AG09309 (cell line): ENCODE measurements around the gene NOP14.
"Not testable (repeated sequence)": the region's sequence is repeated elsewhere in the genome, so short reads cannot be mapped to it uniquely, and the experiment has no call there.

Experiments used
- DNase-seq: peaks from one replicate; pipeline ENCODE4 v3.0.0-alpha.2; 2010; ENCODE audit warnings: low read depth
- H3K4me3 ChIP-seq: 2 replicates; pipeline ENCODE4 v1.5.1; 2011; ENCODE audit warnings: mild to moderate bottlenecking, low read depth, low read length, moderate library complexity; ENCODE audit not compliant: control insufficient read depth
- TF ChIP-seq, protein P1 (sequence below): IDR thresholded peaks from 2 replicates; pipeline ENCODE4 v1.5.1; 2011; ENCODE audit warnings: mild to moderate bottlenecking, low read depth, low read length, inconsistent platforms; ENCODE audit not compliant: insufficient read depth, control insufficient read depth; ENCODE audit errors: missing control alignments

The NOP14 gene

DNA sequence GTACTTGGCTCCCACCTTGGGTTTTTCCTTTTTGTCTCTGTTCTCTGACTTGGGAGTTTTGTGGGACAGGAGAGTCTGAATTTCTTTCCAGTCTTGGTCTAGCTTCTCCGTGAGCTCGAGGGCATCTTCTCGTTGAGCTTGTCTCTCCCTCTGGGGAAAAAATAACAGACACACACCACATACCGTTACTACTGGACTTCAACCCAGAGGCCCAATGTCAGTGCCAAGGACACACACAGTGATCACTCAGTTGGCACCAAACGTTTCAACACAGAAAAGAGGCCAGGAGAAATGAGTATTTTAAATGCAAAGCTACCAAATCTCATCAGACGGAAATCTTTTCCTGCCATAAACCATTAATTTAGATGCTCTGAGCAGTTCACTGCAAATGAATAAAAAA lies 9.7 kb downstream of the NOP14 start:
- DNase-seq, result no peak
- H3K4me3 ChIP-seq, result no peak overlapping the region
- TF ChIP-seq, protein P1, sequence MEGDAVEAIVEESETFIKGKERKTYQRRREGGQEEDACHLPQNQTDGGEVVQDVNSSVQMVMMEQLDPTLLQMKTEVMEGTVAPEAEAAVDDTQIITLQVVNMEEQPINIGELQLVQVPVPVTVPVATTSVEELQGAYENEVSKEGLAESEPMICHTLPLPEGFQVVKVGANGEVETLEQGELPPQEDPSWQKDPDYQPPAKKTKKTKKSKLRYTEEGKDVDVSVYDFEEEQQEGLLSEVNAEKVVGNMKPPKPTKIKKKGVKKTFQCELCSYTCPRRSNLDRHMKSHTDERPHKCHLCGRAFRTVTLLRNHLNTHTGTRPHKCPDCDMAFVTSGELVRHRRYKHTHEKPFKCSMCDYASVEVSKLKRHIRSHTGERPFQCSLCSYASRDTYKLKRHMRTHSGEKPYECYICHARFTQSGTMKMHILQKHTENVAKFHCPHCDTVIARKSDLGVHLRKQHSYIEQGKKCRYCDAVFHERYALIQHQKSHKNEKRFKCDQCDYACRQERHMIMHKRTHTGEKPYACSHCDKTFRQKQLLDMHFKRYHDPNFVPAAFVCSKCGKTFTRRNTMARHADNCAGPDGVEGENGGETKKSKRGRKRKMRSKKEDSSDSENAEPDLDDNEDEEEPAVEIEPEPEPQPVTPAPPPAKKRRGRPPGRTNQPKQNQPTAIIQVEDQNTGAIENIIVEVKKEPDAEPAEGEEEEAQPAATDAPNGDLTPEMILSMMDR, result no peak

DNA sequence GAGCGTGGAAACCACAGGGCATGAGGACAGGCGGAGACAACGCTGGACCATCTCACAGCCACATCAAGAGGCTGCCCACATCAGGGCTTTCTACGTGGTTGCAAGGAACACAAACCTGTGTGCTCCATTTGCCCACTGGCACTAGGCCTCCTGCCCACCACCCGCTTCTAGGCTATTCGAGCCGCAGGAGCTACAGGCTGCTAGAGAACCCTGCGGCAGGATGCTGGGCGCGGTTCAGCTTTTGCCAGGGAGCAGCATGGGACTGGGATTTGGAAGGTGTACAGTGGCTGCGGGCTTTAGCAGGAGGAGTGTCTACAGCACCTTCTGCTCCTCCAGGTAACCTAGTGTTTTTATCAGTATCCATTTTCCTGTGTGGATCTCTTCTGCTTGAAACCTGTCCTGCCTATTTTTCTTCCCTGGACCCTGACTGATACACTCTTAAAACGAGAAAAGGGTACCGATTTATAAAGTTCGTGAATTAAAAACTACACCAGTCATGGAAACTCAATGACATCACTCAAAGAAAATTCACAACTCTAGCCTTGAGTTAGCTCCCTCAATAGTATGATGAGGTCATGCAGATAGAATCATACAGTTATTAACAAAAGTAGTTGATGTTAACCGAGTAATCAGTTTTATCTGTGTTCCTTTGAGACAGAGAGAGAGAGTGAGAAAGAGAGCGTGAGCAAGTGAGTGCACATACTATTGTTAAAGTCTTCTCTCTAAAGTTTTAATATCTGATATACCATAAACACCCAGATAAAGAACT lies 12.8 kb downstream of the NOP14 start:
- no peak overlapping the region for H3K4me3 ChIP-seq
- TF ChIP-seq, protein P1, result no peak
- no peak for DNase-seq

DNA sequence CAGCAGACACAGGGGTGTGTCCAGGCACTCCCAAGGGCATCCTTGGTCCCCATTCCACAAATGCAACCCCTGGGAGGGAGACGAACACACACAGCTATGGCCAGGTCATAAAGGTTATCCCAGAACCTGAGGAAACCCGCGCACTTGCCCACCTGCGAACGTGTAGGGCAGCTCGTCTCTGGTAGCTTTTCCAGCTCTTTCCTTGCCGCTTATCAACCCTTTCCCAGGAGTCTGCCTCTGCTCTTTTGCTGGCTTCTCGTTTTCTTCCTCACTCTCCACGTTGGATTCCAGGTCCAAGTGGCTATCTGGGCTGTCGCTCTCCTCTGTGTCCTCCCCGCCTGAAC lies 13.5 kb downstream of the NOP14 start:
- no peak overlapping the region for H3K4me3 ChIP-seq
- TF ChIP-seq, protein P1, result no peak

DNA sequence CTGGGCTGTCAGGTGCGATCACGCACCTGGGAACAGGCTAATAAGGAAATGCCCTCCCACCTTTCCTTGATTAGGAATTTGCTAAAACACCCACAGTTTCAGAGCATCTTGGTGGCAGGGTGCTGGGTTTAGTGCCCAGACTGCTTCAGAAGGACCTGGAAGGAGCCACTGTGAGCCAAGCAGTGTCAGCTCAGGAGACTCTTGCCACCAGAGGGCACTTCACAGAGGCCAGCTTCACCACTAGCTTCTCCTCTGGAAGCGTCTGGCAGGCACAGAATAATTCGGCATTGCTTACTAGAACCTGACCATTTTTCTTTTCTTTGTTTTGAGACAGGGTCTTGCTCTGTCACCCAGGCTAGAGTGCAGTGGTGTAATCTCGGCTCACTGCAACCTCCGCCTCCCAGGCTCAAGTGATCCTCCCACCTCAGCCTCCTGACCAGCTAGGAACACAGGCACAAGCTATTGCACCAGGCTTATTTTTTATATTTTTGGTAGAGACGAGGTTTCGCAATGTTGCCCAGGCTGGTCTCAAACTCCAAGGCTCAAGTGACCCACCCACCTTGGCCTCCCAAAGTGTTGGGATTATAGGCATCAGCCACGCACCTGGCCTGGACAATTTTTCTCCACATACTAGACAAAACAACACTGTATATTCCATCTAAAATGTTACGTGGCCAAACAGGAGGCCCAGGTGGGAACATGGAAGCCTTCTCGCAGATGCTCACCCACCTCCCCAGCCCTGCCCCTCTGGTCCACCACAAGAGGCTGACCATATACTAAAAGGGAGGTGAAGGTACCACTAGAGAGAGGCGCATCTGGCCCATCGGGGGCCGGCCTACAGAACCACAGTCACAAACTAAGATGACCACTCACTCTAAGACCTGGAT lies 14.1 kb downstream of the NOP14 start:
- DNase-seq, result no peak
- H3K4me3 ChIP-seq, result no peak overlapping the region
- TF ChIP-seq, protein P1, result peak; percentile 57

More for the DNA sequence above, 13.5 kb downstream of the NOP14 start:
- DNase-seq, result no peak

DNA sequence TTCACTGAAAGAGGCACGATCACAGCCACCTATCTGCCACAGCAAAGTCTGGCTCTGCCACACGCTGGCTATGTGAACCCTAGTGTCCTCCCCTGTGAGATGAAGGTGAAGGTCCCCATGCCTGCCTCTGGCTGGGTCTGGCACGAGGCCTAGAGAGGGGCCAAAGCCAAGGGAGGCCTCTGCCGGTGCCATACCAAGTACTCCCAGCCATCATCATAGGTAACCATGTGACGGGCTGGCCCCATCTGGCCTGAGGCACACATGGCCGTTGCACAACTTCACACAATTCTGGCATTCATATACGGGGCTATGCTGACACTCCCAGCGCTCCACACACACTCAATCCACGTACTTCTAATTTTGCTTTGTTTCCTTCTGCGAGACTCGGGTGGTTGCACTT lies 15.3 kb downstream of the NOP14 start:
- DNase-seq, result no peak
- no peak overlapping the region for H3K4me3 ChIP-seq
- TF ChIP-seq, protein P1, result no peak

DNA sequence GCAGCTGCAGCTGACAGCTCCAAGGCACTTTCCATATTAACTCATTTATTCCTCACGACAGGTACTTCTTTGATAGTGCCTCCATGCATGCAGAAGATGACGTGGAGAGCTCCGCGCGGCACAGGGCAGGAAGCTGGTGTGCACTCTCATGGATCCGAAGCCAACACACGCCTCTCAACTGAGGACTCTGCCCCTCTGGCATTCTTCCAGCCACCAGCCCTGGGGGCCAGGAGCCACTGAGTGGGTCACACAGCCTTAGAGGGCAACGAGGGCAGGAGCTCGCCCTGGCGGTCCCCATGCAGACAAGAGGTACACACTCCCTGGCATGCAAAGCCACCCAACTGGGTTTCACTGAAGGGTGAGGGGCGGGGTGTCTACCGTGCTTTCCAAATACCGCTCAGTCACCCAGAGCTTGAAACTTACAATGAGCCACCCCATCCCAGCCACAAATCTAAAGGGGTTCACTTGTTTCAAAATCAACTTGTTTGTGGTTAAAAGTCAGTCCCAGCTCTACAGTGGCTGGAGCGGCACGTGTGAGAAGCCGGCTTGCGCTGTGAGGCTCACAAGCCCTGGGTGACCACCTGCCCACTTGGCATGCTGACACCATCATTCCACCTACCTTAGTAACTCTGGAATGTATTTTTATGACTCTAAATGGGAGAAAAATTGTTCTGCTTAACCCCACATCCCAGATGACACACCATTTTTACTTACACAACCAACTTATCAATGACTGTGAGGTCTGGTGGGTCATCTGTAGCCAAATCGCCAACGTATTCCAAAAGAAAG lies 16.2 kb downstream of the NOP14 start:
- TF ChIP-seq, protein P1, result no peak
- DNase-seq, result no peak
- H3K4me3 ChIP-seq, result no peak overlapping the region

DNA sequence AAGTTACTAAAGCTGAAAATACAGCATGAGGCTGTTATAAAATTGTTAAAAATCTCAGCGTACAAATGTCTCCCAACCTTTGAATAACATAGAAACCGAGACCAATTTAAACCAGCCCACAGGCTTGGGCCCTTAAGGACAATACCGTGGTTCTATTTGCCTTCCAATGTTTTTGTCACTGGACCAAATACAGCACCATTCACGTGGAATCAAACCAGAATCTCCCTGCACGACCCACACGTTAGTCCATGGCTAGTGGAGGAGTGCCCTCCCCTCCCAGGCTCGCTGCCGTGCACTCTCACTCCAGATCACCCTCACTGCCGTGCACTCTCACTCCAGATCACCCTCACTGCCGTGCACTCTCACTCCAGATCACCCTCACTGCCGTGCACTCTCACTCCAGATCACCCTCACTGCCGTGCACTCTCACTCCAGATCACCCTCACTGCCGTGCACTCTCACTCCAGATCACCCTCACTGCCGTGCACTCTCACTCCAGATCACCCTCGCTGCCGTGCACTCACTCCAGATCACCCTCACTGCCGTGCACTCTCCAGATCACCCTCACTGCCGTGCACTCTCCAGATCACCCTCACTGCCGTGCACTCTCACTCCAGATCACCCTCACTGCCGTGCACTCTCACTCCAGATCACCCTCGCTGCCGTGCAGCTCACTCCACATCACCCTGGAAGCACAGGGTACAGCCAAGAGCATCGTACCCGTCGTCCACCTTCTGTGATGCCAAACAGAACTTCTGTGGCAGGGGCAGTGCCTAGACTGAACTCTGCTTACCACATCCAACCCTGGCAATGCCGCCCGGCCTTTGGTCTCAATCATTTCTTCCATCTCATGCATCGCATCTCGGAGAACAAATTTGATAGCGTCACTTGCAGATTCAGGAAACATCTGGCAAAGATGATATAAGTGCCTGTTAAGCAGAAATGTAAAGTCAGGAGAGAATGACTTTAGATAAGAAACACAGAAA lies 17.3 kb downstream of the NOP14 start:
- not testable (repeated sequence) for H3K4me3 ChIP-seq, DNase-seq
